ENCODE measurements around the gene ADH1C. TPM values are rescaled to one million over a fixed set of nuclear protein-coding genes. Genes with fewer than 3 reads are reported as not detected.

The ADH1C gene
- not detected in 5 replicates for total RNA-seq (2022; extraction: Qiagen RNA extraction)

DNA sequence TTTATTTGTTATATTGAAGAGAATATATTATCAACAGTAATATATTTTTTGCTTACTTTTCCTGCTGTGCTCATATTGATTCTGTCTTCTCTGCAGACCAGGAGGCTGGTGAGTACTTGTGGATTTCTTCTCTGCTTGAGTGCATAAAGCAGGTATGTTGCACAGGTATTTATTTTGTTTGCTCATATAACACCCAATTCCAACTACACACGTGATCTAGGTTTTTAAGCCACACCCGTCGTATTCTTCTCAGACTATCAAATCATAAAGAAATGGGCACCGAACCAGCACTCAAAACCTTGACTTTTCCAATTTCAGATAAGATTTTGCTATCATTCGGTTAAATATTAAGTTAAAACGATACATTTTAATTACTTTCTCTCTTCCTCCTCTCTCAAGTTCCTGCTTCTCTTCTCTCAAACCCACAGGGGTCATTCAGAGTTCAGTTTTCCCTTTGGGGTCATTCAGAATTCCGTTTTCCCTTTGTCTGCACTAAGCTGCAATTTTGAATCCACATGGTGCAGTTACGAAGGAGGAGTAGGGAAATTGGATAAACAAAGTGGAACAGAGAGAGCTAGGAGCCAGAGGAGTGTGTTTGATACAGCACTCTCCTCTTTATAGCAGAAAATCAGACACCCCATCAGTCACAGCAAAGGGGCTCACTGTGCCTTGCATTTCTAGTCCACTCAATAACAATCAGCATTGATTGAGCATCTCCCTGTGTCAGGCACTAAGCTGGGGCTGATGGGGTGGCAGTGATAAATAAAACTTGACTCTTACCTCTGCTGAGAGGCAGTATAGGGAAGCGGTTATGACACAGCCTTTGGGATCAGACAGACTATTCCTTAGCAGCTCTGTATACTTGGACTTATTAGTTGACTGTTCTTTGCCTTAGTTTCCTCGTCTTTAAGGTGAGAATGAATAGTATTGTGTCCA lies at the start of gene ADH1C:
ADH1C (minus strand) TSS at position 145 of the 936 bp plus-strand sequence; CDS start at position 74, 71 bp downstream.

GRCh38 chr4:99321241-99322191 lies 31.0 kb downstream of the ADH1C start, which contains the start of gene ADH1B:
TSS of gene ADH1B (minus strand) at chr4:99321401. CDS start at chr4:99321331, 70 bp downstream.

GRCh38 chr4:99290848-99291786 lies 61.4 kb downstream of the ADH1C start, which contains the start of gene ADH1A:
TSS of gene ADH1A (minus strand) at chr4:99290985. CDS start at chr4:99290914, 71 bp downstream.

Other genes with a start within 250 kb of the ADH1C start
- not detected in 5 replicates for gene ADH4, start 208.4 kb downstream of the ADH1C start, total RNA-seq (2022; extraction: Qiagen RNA extraction)
- 0.03 to 0.10 TPM in 2 of 5 replicates, not detected in the others for gene ADH6, start 133.5 kb downstream of the ADH1C start, total RNA-seq (2022; extraction: Qiagen RNA extraction)
- not detected in 5 replicates for gene ADH1A, start 61.8 kb downstream of the ADH1C start, total RNA-seq (2022; extraction: Qiagen RNA extraction)
- gene ADH1B, start 31.3 kb downstream of the ADH1C start, total RNA-seq (2022; extraction: Qiagen RNA extraction) = not detected in 5 replicates
- gene ADH7, start 82.6 kb upstream of the ADH1C start, total RNA-seq (2022; extraction: Qiagen RNA extraction) = not detected in 5 replicates
- not detected in 5 replicates for gene C4orf17, start 158.3 kb upstream of the ADH1C start, total RNA-seq (2022; extraction: Qiagen RNA extraction)
- gene TRMT10A, start 211.3 kb upstream of the ADH1C start, total RNA-seq (2022; extraction: Qiagen RNA extraction) = 3.4 to 5.7 TPM (median 3.7 TPM) in 5 replicates
- gene MTTP, start 222.1 kb upstream of the ADH1C start, total RNA-seq (2022; extraction: Qiagen RNA extraction) = 0.09 TPM in 1 of 5 replicates, not detected in the others

All from A549 treated with Hydrocortisone at 1 μM for 4 hours (cell line).